Lower lobe of right lung (tissue), 2 donors: ENCODE data around the gene MYL1. TPM values are rescaled to one million over a fixed set of nuclear protein-coding genes. Genes with fewer than 3 reads are reported as not detected.

Experiments
- ATAC-seq, 2 donors: fragments of 200-7000 bp; cut with Tn5 transposase; one replicate each; pipeline ENCODE4 v1.9.1; 2020 to 2022; ENCODE audit warnings: mild to moderate bottlenecking in 2 of 2, moderate library complexity in 2 of 2
- DNase-seq: peaks from one replicate; pipeline ENCODE4 v3.0.0-alpha.2; 2020
- H3K27ac ChIP-seq: fragments of 200-600 bp; one replicate; pipeline ENCODE4 v1.8.0; 2022
- H3K27me3 ChIP-seq: fragments of 200-600 bp; one replicate; pipeline ENCODE4 v1.8.0; 2022; ENCODE audit warnings: low read depth
- H3K36me3 ChIP-seq: fragments of 200-600 bp; one replicate; pipeline ENCODE4 v1.8.0; 2022; ENCODE audit warnings: mild to moderate bottlenecking
- H3K4me1 ChIP-seq: fragments of 200-600 bp; one replicate; pipeline ENCODE4 v1.8.0; 2022
- H3K4me3 ChIP-seq: fragments of 200-600 bp; one replicate; pipeline ENCODE4 v1.8.0; 2022; ENCODE audit warnings: mild to moderate bottlenecking
- H3K9me3 ChIP-seq: fragments of 200-600 bp; one replicate; pipeline ENCODE4 v1.8.0; 2022
- intact Hi-C: fragments of 100-400 bp; cut with DNase I; formaldehyde crosslinking; loops from one replicate; pipeline ENCODE4 v1.11.0; 2022
- total RNA-seq: library from RNA; stranded (reverse); fragmentation: NEBNext Ultra II Directional; extraction: Animal tissue kit (Norgen Biotek cat#: 25700); gene quantifications from one replicate; pipeline ENCODE4 v1.2.1, GENCODE V29; 2021
- TF ChIP-seq, protein P1 (sequence below): fragments of 200-600 bp; IDR thresholded peaks from one replicate; pipeline ENCODE4 v1.8.0; 2022; ENCODE audit warnings: antibody characterized with exemption, mild to moderate bottlenecking
- donor health status: DM: no; HTN: yes; CAD: no; lungs with severe emphysema.

Gene MYL1
- total RNA-seq, 1 donor from 2014 or later, result not detected

DNA sequence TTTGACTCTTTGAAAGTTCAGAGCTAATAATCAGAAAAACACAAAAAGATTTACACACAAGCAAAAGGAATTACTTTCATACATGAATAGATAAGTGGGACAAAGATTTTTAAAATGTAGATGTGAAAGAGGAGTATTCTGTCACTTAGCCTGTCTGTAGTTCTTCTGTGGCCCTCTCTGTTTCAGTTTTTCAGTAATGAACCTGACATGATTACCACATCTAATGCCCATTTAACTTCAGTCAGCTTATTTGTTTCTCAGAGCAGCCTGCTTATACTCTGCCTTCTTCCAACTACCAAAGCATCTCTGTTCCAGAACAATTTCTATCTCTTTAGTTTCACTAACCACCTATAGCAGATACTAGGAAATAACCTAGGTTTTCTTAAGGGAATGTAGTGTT is 55.3 kb downstream of the MYL1 start:
- Histone ChIP-seq H3K4me3 (no peak overlapping the region), H3K27ac (no peak overlapping the region), H3K9me3 (no peaks in the 10 kb centered on the region), H3K36me3 (no peaks in the 10 kb centered on the region), H3K4me1 (no peaks in the 10 kb centered on the region), H3K27me3 (no peaks in the 10 kb centered on the region)
- intact Hi-C loops, result no loop called here
- ATAC-seq, result no peak
- TF ChIP-seq, protein P1, sequence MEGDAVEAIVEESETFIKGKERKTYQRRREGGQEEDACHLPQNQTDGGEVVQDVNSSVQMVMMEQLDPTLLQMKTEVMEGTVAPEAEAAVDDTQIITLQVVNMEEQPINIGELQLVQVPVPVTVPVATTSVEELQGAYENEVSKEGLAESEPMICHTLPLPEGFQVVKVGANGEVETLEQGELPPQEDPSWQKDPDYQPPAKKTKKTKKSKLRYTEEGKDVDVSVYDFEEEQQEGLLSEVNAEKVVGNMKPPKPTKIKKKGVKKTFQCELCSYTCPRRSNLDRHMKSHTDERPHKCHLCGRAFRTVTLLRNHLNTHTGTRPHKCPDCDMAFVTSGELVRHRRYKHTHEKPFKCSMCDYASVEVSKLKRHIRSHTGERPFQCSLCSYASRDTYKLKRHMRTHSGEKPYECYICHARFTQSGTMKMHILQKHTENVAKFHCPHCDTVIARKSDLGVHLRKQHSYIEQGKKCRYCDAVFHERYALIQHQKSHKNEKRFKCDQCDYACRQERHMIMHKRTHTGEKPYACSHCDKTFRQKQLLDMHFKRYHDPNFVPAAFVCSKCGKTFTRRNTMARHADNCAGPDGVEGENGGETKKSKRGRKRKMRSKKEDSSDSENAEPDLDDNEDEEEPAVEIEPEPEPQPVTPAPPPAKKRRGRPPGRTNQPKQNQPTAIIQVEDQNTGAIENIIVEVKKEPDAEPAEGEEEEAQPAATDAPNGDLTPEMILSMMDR, result no peak
- no peak for DNase-seq

DNA sequence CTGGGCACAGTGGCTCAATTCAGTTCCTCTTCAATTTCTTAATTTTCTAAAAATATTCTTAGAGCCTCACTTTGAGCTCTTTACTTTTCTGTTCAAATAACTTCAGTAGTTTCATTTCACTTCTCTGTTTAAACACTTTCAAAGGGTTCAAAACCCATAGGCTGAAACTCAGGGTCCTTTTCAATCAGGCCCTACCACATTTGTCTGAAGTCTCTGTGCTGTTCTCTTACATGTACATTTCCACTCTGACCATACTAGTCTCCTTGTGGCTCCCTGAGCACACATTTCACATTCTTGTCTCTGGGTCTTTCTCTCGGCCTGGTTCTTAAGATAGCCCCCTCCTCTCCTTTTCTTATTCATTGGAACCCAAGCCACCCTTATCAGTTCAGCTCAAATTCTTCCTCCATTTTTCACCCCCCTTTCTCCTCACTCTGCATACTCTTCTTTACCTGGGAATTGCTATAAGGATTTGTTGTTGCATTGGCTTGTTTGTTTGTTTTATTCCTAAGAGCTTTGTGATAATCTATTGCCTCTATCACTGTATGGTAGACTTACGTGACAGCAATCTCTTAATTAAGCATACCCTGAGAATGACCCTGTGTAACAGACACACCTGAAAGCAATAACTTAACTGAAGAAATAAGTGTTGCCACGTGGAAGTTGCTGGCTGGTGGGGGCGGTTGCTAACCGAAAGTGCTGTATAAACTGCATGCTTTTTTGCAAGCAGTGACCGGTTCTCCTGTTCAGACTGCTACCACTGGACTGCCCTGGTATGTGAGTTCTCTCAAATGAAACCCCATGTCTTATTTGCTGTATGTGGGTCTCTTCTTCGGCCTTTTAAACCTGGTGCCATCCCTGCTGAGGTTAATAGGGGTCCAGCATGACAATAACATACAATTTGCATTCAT is 62.0 kb downstream of the MYL1 start:
- DNase-seq (peak; percentile 60), ATAC-seq (peak; percentile 83 to 85)
- TF ChIP-seq, protein P1, result no peak
- intact Hi-C loops, result no loop called here
- H3K4me3 ChIP-seq, result peak overlapping the region; percentile 12
- peak overlapping the region; percentile 44 for H3K27ac ChIP-seq
- H3K27me3 ChIP-seq, result no peaks in the 10 kb centered on the region
- no peaks in the 10 kb centered on the region for H3K4me1 ChIP-seq
- H3K9me3 ChIP-seq, result no peaks in the 10 kb centered on the region
- H3K36me3 ChIP-seq, result no peaks in the 10 kb centered on the region

DNA sequence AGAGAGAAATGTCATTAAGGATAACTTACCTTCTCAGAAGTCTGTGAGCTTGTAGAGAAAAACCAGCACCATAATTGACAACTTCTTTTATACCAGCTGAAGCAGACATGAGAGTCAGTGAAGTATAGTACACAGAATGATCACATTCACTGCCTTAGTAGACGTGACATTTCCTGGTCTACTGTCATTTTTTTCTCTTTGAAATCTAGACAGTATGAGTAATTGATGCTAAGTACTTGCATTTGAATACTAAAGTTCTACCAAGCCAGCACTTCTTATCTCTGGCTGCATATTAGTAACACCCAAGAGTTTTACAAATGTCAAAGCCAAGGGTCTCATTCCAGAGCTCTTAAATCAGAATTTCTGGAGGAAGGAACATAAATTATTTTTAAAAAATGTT is 64.4 kb downstream of the MYL1 start:
- Histone ChIP-seq H3K9me3 (no peaks in the 10 kb centered on the region), H3K4me3 (no peak overlapping the region)
- intact Hi-C loops, result no loop called here

More for the DNA sequence above, 64.4 kb downstream of the MYL1 start:
- Histone ChIP-seq H3K36me3 (no peaks in the 10 kb centered on the region), H3K27ac (no peak overlapping the region), H3K4me1 (no peaks in the 10 kb centered on the region), H3K27me3 (no peaks in the 10 kb centered on the region)
- DNase-seq, result no peak
- ATAC-seq, result peak in 1 of 2 donors; percentile 45
- TF ChIP-seq, protein P1, result no peak

Other genes starting within 250 kb of the MYL1 start
- 34.4 TPM for gene KANSL1L, start 143.8 kb downstream of the MYL1 start, total RNA-seq
- gene ACADL, start 89.7 kb downstream of the MYL1 start, total RNA-seq, result 45.4 TPM
- gene LANCL1, start 161.6 kb upstream of the MYL1 start, total RNA-seq, result 32.6 TPM
- 3.0 TPM for gene CPS1, start 241.4 kb upstream of the MYL1 start, total RNA-seq